Caco-2 (cell line): ENCODE data around the gene CAP2. TPM values are rescaled to one million over a fixed set of nuclear protein-coding genes. Genes with fewer than 3 reads are reported as not detected.

Experiments used
- BruUV-seq: library from RNA; stranded (reverse); fragments of 400-500 nt; replicated peaks from 2 replicates; lab custom pipeline; 2021; lab: Mats Ljungman, UMichigan
- CTCF ChIA-PET: fragments of 300-600 bp; sonication (Branson Sonifier 250); formaldehyde crosslinking; loops from one replicate; lab custom pipeline; 2022; ENCODE audit warnings: antibody characterized with exemption; lab: Charles Lee
- POLR2A ChIA-PET: fragments of 300-600 bp; sonication (Branson Sonifier 250); formaldehyde crosslinking; loops from one replicate; lab custom pipeline; 2022; ENCODE audit warnings: antibody characterized with exemption; lab: Charles Lee
- DNase-seq, 2 experiments: peaks; one replicate each; pipeline versions ENCODE4 v3.0.0 to v3.0.0-alpha.2; 2020 to 2022
- H3K27me3 ChIP-seq: replicated peaks from 2 replicates; pipeline ENCODE4 v1.6.0; 2011; ENCODE audit warnings: low read length; ENCODE audit not compliant: control insufficient read depth, insufficient read depth
- H3K36me3 ChIP-seq: 2 replicates; pipeline ENCODE4 v1.5.1; 2011; ENCODE audit warnings: low read length; ENCODE audit not compliant: control insufficient read depth, insufficient read depth
- H3K4me1 ChIP-seq: fragments of 250-450 bp; sonication (Bioruptor Pico); 2 replicates; pipeline ENCODE4 v1.5.1; 2020; ENCODE audit warnings: mild to moderate bottlenecking
- H3K4me3 ChIP-seq: 2 replicates; pipeline ENCODE4 v1.5.1; 2011; ENCODE audit warnings: low read depth, mild to moderate bottlenecking, control low read depth, low read length
- H3K9me3 ChIP-seq: fragments of 250-450 bp; sonication (Bioruptor Pico); 2 replicates; pipeline ENCODE4 v1.5.1; 2020; ENCODE audit warnings: mild to moderate bottlenecking, moderate library complexity
- H3K27ac Mint-ChIP-seq: one replicate; pipeline ENCODE4 v1.8.0; 2022; ENCODE audit warnings: mixed read lengths; ENCODE audit not compliant: unreplicated experiment
- H3K27me3 Mint-ChIP-seq: one replicate; pipeline ENCODE4 v1.8.0; 2022; ENCODE audit warnings: mixed read lengths; ENCODE audit not compliant: insufficient read depth, unreplicated experiment
- H3K36me3 Mint-ChIP-seq: one replicate; pipeline ENCODE4 v1.8.0; 2022; ENCODE audit warnings: mild to moderate bottlenecking, mixed read lengths; ENCODE audit not compliant: insufficient read depth, unreplicated experiment
- H3K4me1 Mint-ChIP-seq: one replicate; pipeline ENCODE4 v1.8.0; 2022; ENCODE audit warnings: low read depth, mixed read lengths; ENCODE audit not compliant: unreplicated experiment
- H3K4me3 Mint-ChIP-seq: one replicate; pipeline ENCODE4 v1.8.0; 2022; ENCODE audit warnings: mild to moderate bottlenecking, moderate library complexity, mixed read lengths; ENCODE audit not compliant: unreplicated experiment
- H3K9me3 Mint-ChIP-seq: one replicate; pipeline ENCODE4 v1.8.0; 2022; ENCODE audit warnings: mixed read lengths; ENCODE audit not compliant: unreplicated experiment
- intact Hi-C: fragments of 100-400 bp; cut with micrococcal nuclease; formaldehyde crosslinking; loops from one replicate; pipeline ENCODE4 v1.10.0; 2022; ENCODE audit not compliant: unreplicated experiment
- total RNA-seq: library from RNA; stranded (reverse); gene quantifications from 2 replicates; pipeline ENCODE4 v1.2.3, GENCODE V29; 2022
- TF ChIP-seq, protein P1 (sequence below), 2 experiments: fragments of 200-600 bp in 1 of 2; IDR thresholded peaks; 1 replicate in 1 of 2; 2 replicates in 1 of 2; pipeline versions ENCODE4 v1.5.1 to v1.8.0; 2011 to 2022; ENCODE audit warnings: antibody characterized with exemption in 1 of 2, control low read depth in 1 of 2, inconsistent platforms in 1 of 2, low read depth in 1 of 2, low read length in 1 of 2, mild to moderate bottlenecking in 1 of 2, moderate library complexity in 1 of 2; ENCODE audit not compliant: insufficient read depth in 1 of 2, severe bottlenecking in 1 of 2, unreplicated experiment in 1 of 2

The CAP2 gene
- total RNA-seq, 1 experiment from 2014 or later: 8.9 TPM

DNA sequence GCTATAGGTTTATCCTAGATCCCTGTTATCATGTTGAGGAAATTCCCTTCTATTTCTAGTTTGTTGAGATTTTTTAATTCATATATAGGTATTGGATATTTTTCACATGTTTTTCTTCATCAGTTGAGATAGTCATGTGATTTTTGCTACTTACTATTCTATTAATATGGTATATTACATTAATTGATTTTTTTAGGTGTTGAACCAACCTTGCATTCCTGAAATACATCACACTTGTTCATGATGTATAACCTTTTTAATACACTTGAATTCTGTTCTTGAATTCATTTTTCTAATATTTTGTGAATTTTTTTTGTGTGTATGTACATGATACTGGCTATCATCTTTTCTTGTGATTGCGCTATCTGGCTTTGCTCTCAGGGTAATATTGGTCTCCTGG lies 25.5 kb upstream of the CAP2 start:
- Histone ChIP-seq H3K36me3 (no peaks in the 10 kb centered on the region), H3K4me3 (no peak overlapping the region), H3K4me1 (no peaks in the 10 kb centered on the region), H3K27me3 (no peaks in the 10 kb centered on the region), H3K9me3 (peaks cover 16% of the 10 kb centered on the region; the same call in 1 of the 2 replicates)
- no peak overlapping the region for H3K4me3 Mint-ChIP-seq
- H3K36me3 Mint-ChIP-seq: no peaks in the 10 kb centered on the region
- intact Hi-C loops: no loop called here
- no peak overlapping the region for H3K27ac Mint-ChIP-seq
- H3K9me3 Mint-ChIP-seq: peaks cover 12% of the 10 kb centered on the region
- POLR2A ChIA-PET: no interaction called here
- no peaks in the 10 kb centered on the region for H3K27me3 Mint-ChIP-seq
- CTCF ChIA-PET: no interaction called here
- TF ChIP-seq, protein P1, sequence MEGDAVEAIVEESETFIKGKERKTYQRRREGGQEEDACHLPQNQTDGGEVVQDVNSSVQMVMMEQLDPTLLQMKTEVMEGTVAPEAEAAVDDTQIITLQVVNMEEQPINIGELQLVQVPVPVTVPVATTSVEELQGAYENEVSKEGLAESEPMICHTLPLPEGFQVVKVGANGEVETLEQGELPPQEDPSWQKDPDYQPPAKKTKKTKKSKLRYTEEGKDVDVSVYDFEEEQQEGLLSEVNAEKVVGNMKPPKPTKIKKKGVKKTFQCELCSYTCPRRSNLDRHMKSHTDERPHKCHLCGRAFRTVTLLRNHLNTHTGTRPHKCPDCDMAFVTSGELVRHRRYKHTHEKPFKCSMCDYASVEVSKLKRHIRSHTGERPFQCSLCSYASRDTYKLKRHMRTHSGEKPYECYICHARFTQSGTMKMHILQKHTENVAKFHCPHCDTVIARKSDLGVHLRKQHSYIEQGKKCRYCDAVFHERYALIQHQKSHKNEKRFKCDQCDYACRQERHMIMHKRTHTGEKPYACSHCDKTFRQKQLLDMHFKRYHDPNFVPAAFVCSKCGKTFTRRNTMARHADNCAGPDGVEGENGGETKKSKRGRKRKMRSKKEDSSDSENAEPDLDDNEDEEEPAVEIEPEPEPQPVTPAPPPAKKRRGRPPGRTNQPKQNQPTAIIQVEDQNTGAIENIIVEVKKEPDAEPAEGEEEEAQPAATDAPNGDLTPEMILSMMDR (IDR thresholded peaks at IDR 0.05; ENCODE audit: insufficient read depth in 1 of 2, low read depth in 1 of 2, low read length in 1 of 2, severe bottlenecking in 1 of 2, unreplicated experiment in 1 of 2): no peak
- DNase-seq: no peak
- no TSS peak for BruUV-seq
- no peaks in the 10 kb centered on the region for H3K4me1 Mint-ChIP-seq

DNA sequence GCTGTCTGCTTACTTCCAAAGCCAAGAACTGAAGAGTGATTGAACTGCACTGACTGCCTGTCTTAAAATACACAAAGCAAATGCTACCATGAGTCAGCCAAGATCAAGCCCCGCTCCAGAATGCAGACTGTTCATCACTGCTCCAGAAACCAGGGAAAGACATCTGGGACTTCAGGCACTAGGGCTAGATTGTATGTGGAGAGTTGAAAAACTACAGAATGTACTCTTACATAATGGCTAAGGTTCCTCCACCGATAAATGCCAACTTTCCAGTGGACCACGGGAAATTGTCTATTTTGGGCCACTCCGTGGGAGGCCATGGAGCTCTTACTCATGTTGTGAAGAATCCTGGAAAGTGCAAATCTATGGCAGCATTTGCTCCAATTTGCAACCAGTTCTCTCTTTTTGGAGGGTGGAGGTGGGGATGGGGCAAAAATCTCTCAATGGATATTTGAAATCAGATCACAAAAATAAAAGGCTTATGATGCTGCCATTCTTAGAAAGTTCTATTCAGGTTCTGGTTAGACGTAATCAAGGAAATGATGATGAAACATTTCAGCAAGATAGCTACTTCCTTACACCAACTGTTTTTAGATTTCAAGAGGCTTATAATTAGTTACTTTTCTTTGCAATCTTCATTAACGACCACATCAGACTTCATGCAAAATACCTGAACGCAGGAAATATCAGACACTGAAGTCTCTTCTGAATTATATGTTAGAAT lies 11.8 kb upstream of the CAP2 start:
- ChIA-PET POLR2A (no interaction called here), CTCF (no interaction called here)
- Mint-ChIP-seq H3K9me3 (no peaks in the 10 kb centered on the region), H3K4me1 (peaks cover 7% of the 10 kb centered on the region), H3K36me3 (no peaks in the 10 kb centered on the region), H3K4me3 (no peak overlapping the region), H3K27me3 (no peaks in the 10 kb centered on the region), H3K27ac (no peak overlapping the region)
- no peaks in the 10 kb centered on the region for H3K36me3 ChIP-seq
- no TSS peak for BruUV-seq
- DNase-seq: no peak
- no peaks in the 10 kb centered on the region for H3K27me3 ChIP-seq
- no peaks in the 10 kb centered on the region for H3K4me1 ChIP-seq
- no peak overlapping the region for H3K4me3 ChIP-seq
- TF ChIP-seq, protein P1 (IDR thresholded peaks at IDR 0.05; ENCODE audit: insufficient read depth in 1 of 2, low read depth in 1 of 2, low read length in 1 of 2, severe bottlenecking in 1 of 2, unreplicated experiment in 1 of 2): no peak
- intact Hi-C loops: no loop called here
- H3K9me3 ChIP-seq: no peaks in the 10 kb centered on the region

DNA sequence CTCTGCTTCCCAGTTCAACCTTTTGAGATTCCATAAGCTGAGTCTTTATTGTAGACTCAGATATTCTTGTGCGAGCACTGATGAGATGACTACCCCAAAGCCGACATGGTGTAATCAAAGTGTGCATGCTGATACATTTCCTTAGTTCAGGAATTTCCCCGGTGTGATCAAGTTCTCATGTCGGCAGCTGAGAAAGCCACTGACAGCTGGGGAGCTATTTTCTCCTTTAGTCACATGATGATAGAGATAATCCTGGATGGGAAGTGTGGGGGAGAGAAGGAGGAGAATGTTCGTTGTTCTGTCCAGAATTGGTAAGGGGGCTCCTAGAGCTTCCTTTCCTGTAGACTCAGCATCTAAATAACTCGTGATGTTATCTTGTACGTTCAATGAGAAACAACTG lies 7.7 kb upstream of the CAP2 start:
- TF ChIP-seq, protein P1 (IDR thresholded peaks at IDR 0.05; ENCODE audit: insufficient read depth in 1 of 2, low read depth in 1 of 2, low read length in 1 of 2, severe bottlenecking in 1 of 2, unreplicated experiment in 1 of 2): no peak
- no peaks in the 10 kb centered on the region for H3K27me3 ChIP-seq
- H3K4me3 Mint-ChIP-seq: no peak overlapping the region
- peaks cover 7% of the 10 kb centered on the region for H3K4me1 Mint-ChIP-seq
- no peaks in the 10 kb centered on the region for H3K36me3 Mint-ChIP-seq
- H3K4me3 ChIP-seq: no peak overlapping the region
- H3K9me3 ChIP-seq: no peaks in the 10 kb centered on the region
- BruUV-seq: no TSS peak
- H3K36me3 ChIP-seq: no peaks in the 10 kb centered on the region
- ChIA-PET POLR2A (no interaction called here), CTCF (no interaction called here)
- intact Hi-C loops: no loop called here
- no peak overlapping the region for H3K27ac Mint-ChIP-seq
- H3K9me3 Mint-ChIP-seq: no peaks in the 10 kb centered on the region
- no peaks in the 10 kb centered on the region for H3K4me1 ChIP-seq
- DNase-seq: no peak
- no peaks in the 10 kb centered on the region for H3K27me3 Mint-ChIP-seq
